ENCODE results near the gene TNRC6A.

DNA sequence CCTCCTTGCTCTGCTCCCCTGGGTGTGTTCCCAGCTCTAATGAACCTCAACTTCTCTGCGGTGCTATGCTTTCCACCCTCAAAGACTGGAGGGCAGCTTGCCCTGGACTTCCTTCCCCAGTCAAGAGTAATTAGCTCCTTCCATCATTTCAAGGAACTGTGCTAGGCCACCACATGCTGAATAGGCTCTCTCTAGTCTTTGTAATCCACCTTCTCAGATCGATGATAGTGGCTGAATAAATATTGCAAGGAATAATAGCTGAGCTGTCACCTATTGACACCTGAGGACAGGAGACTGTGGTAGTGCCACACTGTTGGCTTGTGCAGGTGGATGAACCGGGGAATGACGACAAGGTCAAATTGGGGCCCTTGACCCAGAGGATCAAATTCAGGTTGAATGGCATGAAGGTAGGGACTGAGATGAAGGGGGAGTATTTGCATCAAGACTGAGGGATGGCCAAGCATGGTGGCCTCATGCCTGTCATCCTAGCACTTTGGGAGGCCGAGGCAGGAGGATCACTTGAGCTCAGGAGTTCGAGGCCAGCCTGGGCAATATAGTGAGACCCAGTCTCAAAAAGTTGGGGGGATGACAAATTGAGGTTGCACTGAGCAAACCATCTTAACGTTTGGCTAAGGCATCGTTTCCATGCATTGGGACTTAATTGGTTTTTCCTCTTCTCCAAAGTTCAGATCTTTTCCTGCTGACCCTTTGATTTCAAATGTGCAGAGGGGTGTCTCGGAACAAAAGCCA lies 97.5 kb downstream of the TNRC6A start:
- TF ChIP-seq, protein P1, sequence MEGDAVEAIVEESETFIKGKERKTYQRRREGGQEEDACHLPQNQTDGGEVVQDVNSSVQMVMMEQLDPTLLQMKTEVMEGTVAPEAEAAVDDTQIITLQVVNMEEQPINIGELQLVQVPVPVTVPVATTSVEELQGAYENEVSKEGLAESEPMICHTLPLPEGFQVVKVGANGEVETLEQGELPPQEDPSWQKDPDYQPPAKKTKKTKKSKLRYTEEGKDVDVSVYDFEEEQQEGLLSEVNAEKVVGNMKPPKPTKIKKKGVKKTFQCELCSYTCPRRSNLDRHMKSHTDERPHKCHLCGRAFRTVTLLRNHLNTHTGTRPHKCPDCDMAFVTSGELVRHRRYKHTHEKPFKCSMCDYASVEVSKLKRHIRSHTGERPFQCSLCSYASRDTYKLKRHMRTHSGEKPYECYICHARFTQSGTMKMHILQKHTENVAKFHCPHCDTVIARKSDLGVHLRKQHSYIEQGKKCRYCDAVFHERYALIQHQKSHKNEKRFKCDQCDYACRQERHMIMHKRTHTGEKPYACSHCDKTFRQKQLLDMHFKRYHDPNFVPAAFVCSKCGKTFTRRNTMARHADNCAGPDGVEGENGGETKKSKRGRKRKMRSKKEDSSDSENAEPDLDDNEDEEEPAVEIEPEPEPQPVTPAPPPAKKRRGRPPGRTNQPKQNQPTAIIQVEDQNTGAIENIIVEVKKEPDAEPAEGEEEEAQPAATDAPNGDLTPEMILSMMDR (conservative IDR thresholded peaks at IDR 0.05; ENCODE audit: low read depth in 2 of 2), result no peak
- TF ChIP-seq, protein P2, sequence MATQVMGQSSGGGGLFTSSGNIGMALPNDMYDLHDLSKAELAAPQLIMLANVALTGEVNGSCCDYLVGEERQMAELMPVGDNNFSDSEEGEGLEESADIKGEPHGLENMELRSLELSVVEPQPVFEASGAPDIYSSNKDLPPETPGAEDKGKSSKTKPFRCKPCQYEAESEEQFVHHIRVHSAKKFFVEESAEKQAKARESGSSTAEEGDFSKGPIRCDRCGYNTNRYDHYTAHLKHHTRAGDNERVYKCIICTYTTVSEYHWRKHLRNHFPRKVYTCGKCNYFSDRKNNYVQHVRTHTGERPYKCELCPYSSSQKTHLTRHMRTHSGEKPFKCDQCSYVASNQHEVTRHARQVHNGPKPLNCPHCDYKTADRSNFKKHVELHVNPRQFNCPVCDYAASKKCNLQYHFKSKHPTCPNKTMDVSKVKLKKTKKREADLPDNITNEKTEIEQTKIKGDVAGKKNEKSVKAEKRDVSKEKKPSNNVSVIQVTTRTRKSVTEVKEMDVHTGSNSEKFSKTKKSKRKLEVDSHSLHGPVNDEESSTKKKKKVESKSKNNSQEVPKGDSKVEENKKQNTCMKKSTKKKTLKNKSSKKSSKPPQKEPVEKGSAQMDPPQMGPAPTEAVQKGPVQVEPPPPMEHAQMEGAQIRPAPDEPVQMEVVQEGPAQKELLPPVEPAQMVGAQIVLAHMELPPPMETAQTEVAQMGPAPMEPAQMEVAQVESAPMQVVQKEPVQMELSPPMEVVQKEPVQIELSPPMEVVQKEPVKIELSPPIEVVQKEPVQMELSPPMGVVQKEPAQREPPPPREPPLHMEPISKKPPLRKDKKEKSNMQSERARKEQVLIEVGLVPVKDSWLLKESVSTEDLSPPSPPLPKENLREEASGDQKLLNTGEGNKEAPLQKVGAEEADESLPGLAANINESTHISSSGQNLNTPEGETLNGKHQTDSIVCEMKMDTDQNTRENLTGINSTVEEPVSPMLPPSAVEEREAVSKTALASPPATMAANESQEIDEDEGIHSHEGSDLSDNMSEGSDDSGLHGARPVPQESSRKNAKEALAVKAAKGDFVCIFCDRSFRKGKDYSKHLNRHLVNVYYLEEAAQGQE (IDR thresholded peaks at IDR 0.05; ENCODE audit: unreplicated experiment), result no peak
- TF ChIP-seq ZNF114 (CRISPR knock-in tag; IDR thresholded peaks at IDR 0.05) (no peak), POLR2AphosphoS5 (IDR thresholded peaks at IDR 0.05; ENCODE audit: low read depth) (0 out of 2 replicates have a peak, but pooled peaks have one; percentile 20), EZH2phosphoT487 (IDR thresholded peaks at IDR 0.05; ENCODE audit: unreplicated experiment) (no peak), EZH2 (IDR thresholded peaks at IDR 0.05; ENCODE audit: low read depth, unreplicated experiment) (no peak), CREB1 (CRISPR knock-in tag; IDR thresholded peaks at IDR 0.05; ENCODE audit: low read depth) (no peak), JUNB (IDR thresholded peaks at IDR 0.05; ENCODE audit: unreplicated experiment) (no peak), NANOG (IDR thresholded peaks at IDR 0.05; ENCODE audit: borderline replicate concordance) (no peak), ZNF331 (CRISPR knock-in tag; IDR thresholded peaks at IDR 0.05; ENCODE audit: low read depth) (no peak)
- TF ChIP-seq, protein P3, sequence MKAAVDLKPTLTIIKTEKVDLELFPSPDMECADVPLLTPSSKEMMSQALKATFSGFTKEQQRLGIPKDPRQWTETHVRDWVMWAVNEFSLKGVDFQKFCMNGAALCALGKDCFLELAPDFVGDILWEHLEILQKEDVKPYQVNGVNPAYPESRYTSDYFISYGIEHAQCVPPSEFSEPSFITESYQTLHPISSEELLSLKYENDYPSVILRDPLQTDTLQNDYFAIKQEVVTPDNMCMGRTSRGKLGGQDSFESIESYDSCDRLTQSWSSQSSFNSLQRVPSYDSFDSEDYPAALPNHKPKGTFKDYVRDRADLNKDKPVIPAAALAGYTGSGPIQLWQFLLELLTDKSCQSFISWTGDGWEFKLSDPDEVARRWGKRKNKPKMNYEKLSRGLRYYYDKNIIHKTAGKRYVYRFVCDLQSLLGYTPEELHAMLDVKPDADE (IDR thresholded peaks at IDR 0.05), result no peak
- TF ChIP-seq, protein P4, sequence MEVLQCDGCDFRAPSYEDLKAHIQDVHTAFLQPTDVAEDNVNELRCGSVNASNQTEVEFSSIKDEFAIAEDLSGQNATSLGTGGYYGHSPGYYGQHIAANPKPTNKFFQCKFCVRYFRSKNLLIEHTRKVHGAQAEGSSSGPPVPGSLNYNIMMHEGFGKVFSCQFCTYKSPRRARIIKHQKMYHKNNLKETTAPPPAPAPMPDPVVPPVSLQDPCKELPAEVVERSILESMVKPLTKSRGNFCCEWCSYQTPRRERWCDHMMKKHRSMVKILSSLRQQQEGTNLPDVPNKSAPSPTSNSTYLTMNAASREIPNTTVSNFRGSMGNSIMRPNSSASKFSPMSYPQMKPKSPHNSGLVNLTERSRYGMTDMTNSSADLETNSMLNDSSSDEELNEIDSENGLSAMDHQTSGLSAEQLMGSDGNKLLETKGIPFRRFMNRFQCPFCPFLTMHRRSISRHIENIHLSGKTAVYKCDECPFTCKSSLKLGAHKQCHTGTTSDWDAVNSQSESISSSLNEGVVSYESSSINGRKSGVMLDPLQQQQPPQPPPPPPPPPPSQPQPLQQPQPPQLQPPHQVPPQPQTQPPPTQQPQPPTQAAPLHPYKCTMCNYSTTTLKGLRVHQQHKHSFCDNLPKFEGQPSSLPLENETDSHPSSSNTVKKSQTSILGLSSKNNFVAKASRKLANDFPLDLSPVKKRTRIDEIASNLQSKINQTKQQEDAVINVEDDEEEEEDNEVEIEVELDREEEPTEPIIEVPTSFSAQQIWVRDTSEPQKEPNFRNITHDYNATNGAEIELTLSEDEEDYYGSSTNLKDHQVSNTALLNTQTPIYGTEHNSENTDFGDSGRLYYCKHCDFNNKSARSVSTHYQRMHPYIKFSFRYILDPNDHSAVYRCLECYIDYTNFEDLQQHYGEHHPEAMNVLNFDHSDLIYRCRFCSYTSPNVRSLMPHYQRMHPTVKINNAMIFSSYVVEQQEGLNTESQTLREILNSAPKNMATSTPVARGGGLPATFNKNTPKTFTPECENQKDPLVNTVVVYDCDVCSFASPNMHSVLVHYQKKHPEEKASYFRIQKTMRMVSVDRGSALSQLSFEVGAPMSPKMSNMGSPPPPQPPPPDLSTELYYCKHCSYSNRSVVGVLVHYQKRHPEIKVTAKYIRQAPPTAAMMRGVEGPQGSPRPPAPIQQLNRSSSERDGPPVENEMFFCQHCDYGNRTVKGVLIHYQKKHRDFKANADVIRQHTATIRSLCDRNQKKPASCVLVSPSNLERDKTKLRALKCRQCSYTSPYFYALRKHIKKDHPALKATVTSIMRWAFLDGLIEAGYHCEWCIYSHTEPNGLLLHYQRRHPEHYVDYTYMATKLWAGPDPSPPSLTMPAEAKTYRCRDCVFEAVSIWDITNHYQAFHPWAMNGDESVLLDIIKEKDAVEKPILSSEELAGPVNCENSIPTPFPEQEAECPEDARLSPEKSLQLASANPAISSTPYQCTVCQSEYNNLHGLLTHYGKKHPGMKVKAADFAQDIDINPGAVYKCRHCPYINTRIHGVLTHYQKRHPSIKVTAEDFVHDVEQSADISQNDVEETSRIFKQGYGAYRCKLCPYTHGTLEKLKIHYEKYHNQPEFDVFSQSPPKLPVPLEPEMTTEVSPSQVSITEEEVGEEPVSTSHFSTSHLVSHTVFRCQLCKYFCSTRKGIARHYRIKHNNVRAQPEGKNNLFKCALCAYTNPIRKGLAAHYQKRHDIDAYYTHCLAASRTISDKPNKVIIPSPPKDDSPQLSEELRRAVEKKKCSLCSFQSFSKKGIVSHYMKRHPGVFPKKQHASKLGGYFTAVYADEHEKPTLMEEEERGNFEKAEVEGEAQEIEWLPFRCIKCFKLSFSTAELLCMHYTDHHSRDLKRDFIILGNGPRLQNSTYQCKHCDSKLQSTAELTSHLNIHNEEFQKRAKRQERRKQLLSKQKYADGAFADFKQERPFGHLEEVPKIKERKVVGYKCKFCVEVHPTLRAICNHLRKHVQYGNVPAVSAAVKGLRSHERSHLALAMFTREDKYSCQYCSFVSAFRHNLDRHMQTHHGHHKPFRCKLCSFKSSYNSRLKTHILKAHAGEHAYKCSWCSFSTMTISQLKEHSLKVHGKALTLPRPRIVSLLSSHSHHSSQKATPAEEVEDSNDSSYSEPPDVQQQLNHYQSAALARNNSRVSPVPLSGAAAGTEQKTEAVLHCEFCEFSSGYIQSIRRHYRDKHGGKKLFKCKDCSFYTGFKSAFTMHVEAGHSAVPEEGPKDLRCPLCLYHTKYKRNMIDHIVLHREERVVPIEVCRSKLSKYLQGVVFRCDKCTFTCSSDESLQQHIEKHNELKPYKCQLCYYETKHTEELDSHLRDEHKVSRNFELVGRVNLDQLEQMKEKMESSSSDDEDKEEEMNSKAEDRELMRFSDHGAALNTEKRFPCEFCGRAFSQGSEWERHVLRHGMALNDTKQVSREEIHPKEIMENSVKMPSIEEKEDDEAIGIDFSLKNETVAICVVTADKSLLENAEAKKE (CRISPR knock-in tag; IDR thresholded peaks at IDR 0.05), result no peak
